Midbrain (tissue), 1 donor: ENCODE results near the gene MYO15B.
A peak's percentile ranks its signal among the peaks of the same experiment; 100 is the strongest.

ENCODE experiments used
- DNase-seq: peaks from one replicate; lab custom pipeline; 2025; lab: John Stamatoyannopoulos, UW

The MYO15B gene

GRCh38 chr17:75639327-75639726, 51.7 kb downstream of the MYO15B start:
- no peak for DNase-seq

- no peak for DNase-seq
These were observed 52.4 kb downstream of the MYO15B start for GRCh38 chr17:75639771-75640555.

- DNase-seq: no peak
These were observed 53.0 kb downstream of the MYO15B start for GRCh38 chr17:75640556-75641119.

GRCh38 chr17:75641343-75641742, 53.7 kb downstream of the MYO15B start:
- peak; percentile 14 for DNase-seq

- no peak for DNase-seq
These were observed 54.7 kb downstream of the MYO15B start for GRCh38 chr17:75642182-75642783.

GRCh38 chr17:75642784-75643642, 55.4 kb downstream of the MYO15B start:
- DNase-seq: no peak

GRCh38 chr17:75643643-75644017, 56.0 kb downstream of the MYO15B start:
- DNase-seq: no peak

GRCh38 chr17:75645501-75645888, 57.9 kb downstream of the MYO15B start:
- no peak for DNase-seq

GRCh38 chr17:75645889-75646637, 58.5 kb downstream of the MYO15B start:
- peak; percentile 88 for DNase-seq

- no peak for DNase-seq
These were observed 59.0 kb downstream of the MYO15B start for GRCh38 chr17:75646638-75646992.

- no peak for DNase-seq
These were observed 59.5 kb downstream of the MYO15B start for GRCh38 chr17:75647061-75647460.

GRCh38 chr17:75647921-75648320, 60.3 kb downstream of the MYO15B start:
- DNase-seq: no peak

- DNase-seq: no peak
These were observed 62.1 kb downstream of the MYO15B start for GRCh38 chr17:75649687-75650086.

- DNase-seq: no peak
These were observed 63.3 kb downstream of the MYO15B start for GRCh38 chr17:75650874-75651273.

- no peak for DNase-seq
These were observed 64.7 kb downstream of the MYO15B start for GRCh38 chr17:75652341-75652740.

GRCh38 chr17:75652934-75653549, 65.4 kb downstream of the MYO15B start:
- no peak for DNase-seq

GRCh38 chr17:75654176-75654575, 66.6 kb downstream of the MYO15B start:
- DNase-seq: peak; percentile 47

GRCh38 chr17:75658237-75658636, 70.6 kb downstream of the MYO15B start:
- DNase-seq: no peak

- DNase-seq: peak; percentile 85
These were observed 73.9 kb downstream of the MYO15B start for GRCh38 chr17:75661531-75661930.

GRCh38 chr17:75662511-75662910, 74.9 kb downstream of the MYO15B start:
- DNase-seq: no peak

- DNase-seq: no peak
These were observed 76.5 kb downstream of the MYO15B start for GRCh38 chr17:75664099-75664549.
